IMR-90 (cell line): ENCODE data around the gene TLCD5. TPM values are rescaled to one million over a fixed set of nuclear protein-coding genes. Genes with fewer than 3 reads are reported as not detected.

Experiments used
- ATAC-seq: fragments of 200-7000 bp; cut with Tn5 transposase; 2 replicates; pipeline ENCODE4 v1.9.1; 2020; ENCODE audit warnings: low read depth, mild to moderate bottlenecking, moderate library complexity
- BruUV-seq: library from RNA; stranded (reverse); fragments of 400-500 nt; replicated peaks from 2 replicates; lab custom pipeline; 2021; lab: Mats Ljungman, UMichigan
- CTCF ChIA-PET: fragments of 300-600 bp; formaldehyde crosslinking; extraction: SDS; loops from one replicate; lab custom pipeline; 2021; ENCODE audit warnings: antibody characterized with exemption; lab: Yijun Ruan, JAX
- POLR2A ChIA-PET: fragments of 300-600 bp; sonication (Branson Sonifier 250); formaldehyde crosslinking; loops from one replicate; lab custom pipeline; 2022; ENCODE audit warnings: antibody characterized with exemption; ENCODE audit not compliant: unreplicated experiment; lab: Charles Lee
- DNase-seq: peaks from one replicate; pipeline ENCODE4 v3.0.0; 2013
- H2AFZ ChIP-seq: replicated peaks from 2 replicates; pipeline ENCODE3; 2013; ENCODE audit warnings: low read length, mild to moderate bottlenecking; ENCODE audit not compliant: poor library complexity
- H2AK5ac ChIP-seq: 2 replicates; pipeline ENCODE4 v1.6.1; 2013; ENCODE audit warnings: low read depth, low read length, inconsistent platforms
- H2AK9ac ChIP-seq: replicated peaks from 2 replicates; pipeline ENCODE3; 2013; ENCODE audit warnings: mild to moderate bottlenecking, low read depth, low read length, moderate library complexity; ENCODE audit not compliant: poor library complexity
- H2BK120ac ChIP-seq: 2 replicates; pipeline ENCODE4 v1.6.1; 2013; ENCODE audit warnings: low read depth, low read length, inconsistent platforms
- H2BK15ac ChIP-seq: 3 replicates; pipeline ENCODE4 v1.6.1; 2013; ENCODE audit warnings: low read depth, low read length, inconsistent platforms
- H2BK20ac ChIP-seq: 2 replicates; pipeline ENCODE4 v1.6.1; 2013; ENCODE audit warnings: low read depth, mild to moderate bottlenecking, inconsistent platforms, low read length, moderate library complexity
- H2BK5ac ChIP-seq: 2 replicates; pipeline ENCODE4 v1.6.1; 2013; ENCODE audit warnings: mild to moderate bottlenecking, low read depth, low read length, inconsistent platforms; ENCODE audit not compliant: poor library complexity, severe bottlenecking
- H3K14ac ChIP-seq: replicated peaks from 2 replicates; pipeline ENCODE4 v1.6.1; 2013; ENCODE audit warnings: low read depth, low read length, inconsistent platforms
- H3K18ac ChIP-seq: 2 replicates; pipeline ENCODE4 v1.6.1; 2013; ENCODE audit warnings: low read depth, low read length, control low read depth
- H3K23ac ChIP-seq: 2 replicates; pipeline ENCODE4 v1.6.1; 2013; ENCODE audit warnings: low read depth, low read length, inconsistent platforms
- H3K27ac ChIP-seq: 2 replicates; pipeline ENCODE4 v1.5.1; 2013; ENCODE audit warnings: mild to moderate bottlenecking, control low read depth, low read length; ENCODE audit not compliant: insufficient read depth
- H3K27me3 ChIP-seq: 2 replicates; pipeline ENCODE4 v1.6.1; 2013; ENCODE audit warnings: low read length; ENCODE audit not compliant: control insufficient read depth, insufficient read depth
- H3K36me3 ChIP-seq: 2 replicates; pipeline ENCODE4 v1.6.1; 2013; ENCODE audit warnings: low read length, mixed read lengths; ENCODE audit not compliant: control insufficient read depth, insufficient read depth
- H3K4ac ChIP-seq: 2 replicates; pipeline ENCODE4 v1.6.1; 2013; ENCODE audit warnings: low read depth, low read length, inconsistent platforms
- H3K4me1 ChIP-seq: 2 replicates; pipeline ENCODE4 v1.6.1; 2013; ENCODE audit warnings: low read length, mixed read lengths; ENCODE audit not compliant: control insufficient read depth, insufficient read depth
- H3K4me2 ChIP-seq: 2 replicates; pipeline ENCODE4 v1.6.1; 2013; ENCODE audit warnings: low read depth, mild to moderate bottlenecking, control low read depth, low read length, moderate library complexity
- H3K4me3 ChIP-seq: 2 replicates; pipeline ENCODE4 v1.5.1; 2013; ENCODE audit warnings: low read depth, mild to moderate bottlenecking, control low read depth, low read length, moderate library complexity; ENCODE audit not compliant: insufficient read depth
- H3K56ac ChIP-seq: 2 replicates; pipeline ENCODE4 v1.6.1; 2013; ENCODE audit warnings: low read length, inconsistent platforms; ENCODE audit not compliant: insufficient read depth; ENCODE audit errors: extremely low read depth
- H3K79me1 ChIP-seq, 2 experiments: 2 replicates each; pipeline ENCODE4 v1.6.1; 2013; ENCODE audit warnings: low read length in 2 of 2, inconsistent platforms in 1 of 2, low read depth in 1 of 2
- H3K9ac ChIP-seq: 2 replicates; pipeline ENCODE4 v1.6.1; 2013; ENCODE audit warnings: low read depth, low read length, control low read depth
- H3K9me1 ChIP-seq: 2 replicates; pipeline ENCODE4 v1.6.1; 2013; ENCODE audit warnings: low read length, inconsistent platforms; ENCODE audit not compliant: insufficient read depth
- H3K9me3 ChIP-seq: 2 replicates; pipeline ENCODE4 v1.6.1; 2013; ENCODE audit warnings: low read length; ENCODE audit not compliant: control insufficient read depth, insufficient read depth
- H4K20me1 ChIP-seq: 2 replicates; pipeline ENCODE4 v1.6.1; 2013; ENCODE audit warnings: low read length, inconsistent platforms; ENCODE audit not compliant: insufficient read depth
- H4K5ac ChIP-seq: 2 replicates; pipeline ENCODE4 v1.6.1; 2013; ENCODE audit warnings: mild to moderate bottlenecking, low read depth, low read length, control low read depth
- H4K8ac ChIP-seq, 2 experiments: 2 replicates each; pipeline ENCODE4 v1.6.1; 2013; ENCODE audit warnings: low read depth in 2 of 2, low read length in 2 of 2, control low read depth in 1 of 2, inconsistent platforms in 1 of 2
- H4K91ac ChIP-seq: 2 replicates; pipeline ENCODE4 v1.6.1; 2013; ENCODE audit warnings: low read depth, low read length, inconsistent platforms; ENCODE audit not compliant: insufficient read depth
- BHLHE40 ChIP-seq: fragments of 150-350 bp; IDR thresholded peaks from 2 replicates; pipeline ENCODE4 v1.6.1; 2016; ENCODE audit warnings: mild to moderate bottlenecking, low read depth, low read length
- CEBPB ChIP-seq: IDR thresholded peaks from 2 replicates; pipeline ENCODE4 v1.6.1; 2012; ENCODE audit warnings: low read depth, low read length, improper control_type of control experiment
- CHD1 ChIP-seq: IDR thresholded peaks from 2 replicates; pipeline ENCODE4 v1.6.1; 2012; ENCODE audit warnings: low read depth, low read length, improper control_type of control experiment
- ELK1 ChIP-seq: fragments of 150-350 bp; IDR thresholded peaks from 2 replicates; pipeline ENCODE4 v1.6.1; 2016; ENCODE audit warnings: low read depth, mild to moderate bottlenecking, low read length, moderate library complexity, borderline replicate concordance
- FOS ChIP-seq: fragments of 150-350 bp; IDR thresholded peaks from 2 replicates; pipeline ENCODE4 v1.6.1; 2016; ENCODE audit warnings: low read depth, low read length
- MAZ ChIP-seq: IDR thresholded peaks from 2 replicates; pipeline ENCODE4 v1.6.1; 2012; ENCODE audit warnings: low read depth, mild to moderate bottlenecking, low read length, improper control_type of control experiment, moderate library complexity, borderline replicate concordance
- MXI1 ChIP-seq: IDR thresholded peaks from 2 replicates; pipeline ENCODE4 v1.6.1; 2012; ENCODE audit warnings: low read depth, mild to moderate bottlenecking, low read length, moderate library complexity, borderline replicate concordance
- NFE2L2 ChIP-seq: fragments of 150-350 bp; IDR thresholded peaks from 2 replicates; pipeline ENCODE4 v1.6.1; 2016; ENCODE audit warnings: low read depth, mild to moderate bottlenecking, low read length
- POLR2A ChIP-seq: IDR thresholded peaks from 2 replicates; pipeline ENCODE4 v1.6.1; 2012; ENCODE audit warnings: mild to moderate bottlenecking, low read depth, low read length
- RAD21 ChIP-seq: IDR thresholded peaks from 2 replicates; pipeline ENCODE4 v1.6.1; 2012; ENCODE audit warnings: low read length, improper control_type of control experiment
- RCOR1 ChIP-seq: IDR thresholded peaks from 2 replicates; pipeline ENCODE4 v1.6.1; 2012; ENCODE audit warnings: mild to moderate bottlenecking, low read length, improper control_type of control experiment; ENCODE audit not compliant: insufficient replicate concordance
- RFX5 ChIP-seq: IDR thresholded peaks from 2 replicates; pipeline ENCODE4 v1.8.0; 2012; ENCODE audit warnings: low read depth, mild to moderate bottlenecking, low read length, moderate library complexity
- SMC3 ChIP-seq: fragments of 150-350 bp; IDR thresholded peaks from 2 replicates; pipeline ENCODE4 v1.6.1; 2016; ENCODE audit warnings: low read depth, mild to moderate bottlenecking, antibody characterized with exemption, low read length, moderate library complexity
- USF2 ChIP-seq: fragments of 150-350 bp; IDR thresholded peaks from 2 replicates; pipeline ENCODE4 v1.6.1; 2017; ENCODE audit warnings: mild to moderate bottlenecking, antibody characterized with exemption, low read length, low read depth
- WGBS, 2 experiments: methylation state at CpG; one replicate each; pipeline versions ENCODE4 v1.1.5 to v1.1.7; 2013; ENCODE audit warnings: missing lambda C conversion rate in 2 of 2; ENCODE audit not compliant: insufficient read length in 1 of 2; ENCODE audit errors: extremely low coverage in 2 of 2; 5-methylcytosine and 5-hydroxymethylcytosine counted together
- dilution Hi-C: fragments of 300-500 bp; cut with HindIII; formaldehyde crosslinking; loops from one replicate; pipeline ENCODE4 v1.14.3; 2018; ENCODE audit warnings: low sequenced_read_pairs; ENCODE audit not compliant: unreplicated experiment
- in situ Hi-C: fragments of 300-500 bp; cut with MboI; formaldehyde crosslinking; loops from 3 replicates; pipeline ENCODE4 v1.14.3; 2019; ENCODE audit warnings: low sequenced_read_pairs, inconsistent platforms, mixed read lengths
- intact Hi-C: fragments of 100-400 bp; cut with micrococcal nuclease; formaldehyde crosslinking; loops from 2 replicates; pipeline ENCODE4 v1.10.0; 2022
- polyA plus RNA-seq, 3 experiments: library from polyadenylated mRNA; depleted of rRNA; stranded (reverse); fragments of >200 nt; gene quantifications; 2 replicates each; pipeline ENCODE4 v1.2.3, GENCODE V29; 2012; ENCODE audit warnings: low replicate concordance in 1 of 3
- total RNA-seq: library from RNA; depleted of rRNA; stranded (reverse); fragments of >200 nt; gene quantifications from 2 replicates; pipeline ENCODE4 v1.2.3, GENCODE V29; 2012

The TLCD5 gene
- total and polyA plus RNA-seq, 2 of the 4 experiments (the other 2 are of a cell fraction) = 9.5 to 11.5 TPM

DNA sequence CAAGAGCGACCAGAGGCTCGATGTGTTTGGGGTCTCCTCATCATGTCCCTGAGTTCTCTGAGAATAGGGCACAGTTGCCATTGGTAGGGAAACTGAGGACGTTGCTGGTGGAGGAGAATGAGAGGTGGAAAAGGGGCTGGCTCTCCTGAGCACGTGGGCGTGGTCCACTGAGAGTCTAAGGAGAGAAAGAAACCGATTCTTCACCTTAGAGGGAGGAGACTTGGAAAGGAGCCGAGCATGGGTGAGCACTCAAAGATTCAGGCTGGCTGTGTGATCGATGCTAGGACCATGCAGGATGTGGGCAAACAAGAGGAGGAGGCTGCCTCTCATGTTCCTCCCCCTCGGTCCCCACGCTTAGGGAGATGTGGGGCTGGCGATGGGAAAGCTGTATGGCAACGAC is 19.8 kb upstream of the TLCD5 start (continued):
- TF ChIP-seq NFE2L2 (no peak), MXI1 (no peak), POLR2A (no peak)

DNA sequence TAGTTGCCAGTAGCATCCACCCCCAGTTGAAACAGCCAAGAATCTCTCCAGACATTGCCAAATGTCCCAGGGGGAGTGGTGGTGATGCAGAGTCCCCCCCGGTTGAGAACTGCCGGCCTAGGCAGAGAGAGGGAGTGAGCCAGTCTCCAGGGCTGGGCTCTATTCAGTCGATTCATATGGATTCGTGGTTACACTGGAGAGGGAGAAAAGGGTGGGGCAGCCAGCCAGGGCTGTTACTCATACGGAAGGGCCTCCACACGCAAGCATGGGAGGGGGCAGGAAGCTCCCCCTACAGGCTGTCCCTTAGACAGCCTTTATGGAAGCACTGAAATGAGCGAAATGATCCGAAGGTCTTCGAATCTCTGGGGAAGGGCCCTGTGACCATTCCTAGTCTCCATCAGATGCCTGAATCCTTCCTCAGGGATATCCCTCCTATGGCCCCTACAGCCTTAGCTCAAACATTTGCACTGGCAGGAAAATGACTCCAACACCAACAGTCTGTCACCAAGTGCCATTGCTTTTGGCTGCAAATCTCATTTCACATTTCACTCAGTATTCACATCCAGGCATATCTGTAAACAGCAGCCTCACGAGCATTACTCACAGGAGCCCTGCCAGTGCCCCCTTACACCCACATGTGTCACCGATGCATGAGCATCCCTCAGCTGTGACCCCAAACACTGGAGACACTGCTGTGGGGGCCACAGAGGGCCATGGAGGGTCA is 18.4 kb upstream of the TLCD5 start:
- Histone ChIP-seq H4K5ac (no peak overlapping the region), H3K9me3 (no peaks in the 10 kb centered on the region), H3K56ac (no peak overlapping the region), H2AFZ (peak overlapping the region; percentile 87), H2BK20ac (peak overlapping the region; percentile 84; the same call in 1 of the 2 replicates), H2BK15ac (peak overlapping the region; percentile 23; the same call in 1 of the 3 replicates), H3K9ac (no peak overlapping the region), H2BK5ac (no peak overlapping the region), H2AK9ac (peak overlapping the region; percentile 70), H3K23ac (peak overlapping the region; percentile 44; the same call in 1 of the 2 replicates), H3K4me2 (no peak overlapping the region), H3K4ac (peak overlapping the region; percentile 77), H3K79me1 (no peaks in the 10 kb centered on the region), H4K20me1 (no peaks in the 10 kb centered on the region), H4K91ac (peak overlapping the region; percentile 35), H3K27ac (no peak overlapping the region), H4K8ac (peak overlapping the region in 1 of 2 experiments; percentile 83; a peak in 2 of 4 replicates), H3K36me3 (no peaks in the 10 kb centered on the region), H3K4me3 (no peak overlapping the region), H3K27me3 (peaks cover 15% of the 10 kb centered on the region), H2BK120ac (peak overlapping the region; percentile 72; the same call in 1 of the 2 replicates), H2AK5ac (peak overlapping the region; percentile 65; the same call in 1 of the 2 replicates), H3K14ac (peak overlapping the region; percentile 59; the same call in 1 of the 2 replicates), H3K4me1 (peaks cover 6% of the 10 kb centered on the region; the same call in 1 of the 2 replicates), H3K18ac (no peak overlapping the region), H3K9me1 (peaks cover 22% of the 10 kb centered on the region; the same call in 1 of the 2 replicates)
- CTCF ChIA-PET = interaction anchor here (0.6 kb wide), 1 partner anchor 687 kb away, joined by 3 read pairs; no protein-coding TSS in a partner anchor
- intact Hi-C loops = no loop called here
- in situ Hi-C loops = loop anchor here (25.0 kb wide), 1 partner anchor 381 kb away; no protein-coding TSS in a partner anchor
- ATAC-seq (peak; percentile 88), DNase-seq (peak; percentile 91)
- WGBS, 2 experiments = 10% methylated on average over 4 of the region's 11 CpGs; no CpG with 5 or more reads in 1 of the 2 experiments
- dilution Hi-C loops = no loop called here
- POLR2A ChIA-PET = no interaction called here
- BruUV-seq = no TSS peak
- no peak for TF ChIP-seq BHLHE40
- TF ChIP-seq CEBPB = peak; percentile 65
- no peak for TF ChIP-seq CHD1
- no peak for TF ChIP-seq USF2
- no peak for TF ChIP-seq ELK1
- peak; percentile 73; the same call in 1 of the 2 replicates for TF ChIP-seq MAZ
- TF ChIP-seq RAD21 = no peak
- 0 out of 2 replicates have a peak, but pooled peaks have one; percentile 5 for TF ChIP-seq SMC3
- TF ChIP-seq NFE2L2 = no peak
- no peak for TF ChIP-seq RCOR1
- TF ChIP-seq FOS = peak; percentile 63
- TF ChIP-seq RFX5 = no peak
